ENCODE measurements around the gene CROCC.
"Not testable (repeated sequence)": the region's sequence is repeated elsewhere in the genome, so short reads cannot be mapped to it uniquely, and the experiment has no call there.

Gene CROCC

DNA sequence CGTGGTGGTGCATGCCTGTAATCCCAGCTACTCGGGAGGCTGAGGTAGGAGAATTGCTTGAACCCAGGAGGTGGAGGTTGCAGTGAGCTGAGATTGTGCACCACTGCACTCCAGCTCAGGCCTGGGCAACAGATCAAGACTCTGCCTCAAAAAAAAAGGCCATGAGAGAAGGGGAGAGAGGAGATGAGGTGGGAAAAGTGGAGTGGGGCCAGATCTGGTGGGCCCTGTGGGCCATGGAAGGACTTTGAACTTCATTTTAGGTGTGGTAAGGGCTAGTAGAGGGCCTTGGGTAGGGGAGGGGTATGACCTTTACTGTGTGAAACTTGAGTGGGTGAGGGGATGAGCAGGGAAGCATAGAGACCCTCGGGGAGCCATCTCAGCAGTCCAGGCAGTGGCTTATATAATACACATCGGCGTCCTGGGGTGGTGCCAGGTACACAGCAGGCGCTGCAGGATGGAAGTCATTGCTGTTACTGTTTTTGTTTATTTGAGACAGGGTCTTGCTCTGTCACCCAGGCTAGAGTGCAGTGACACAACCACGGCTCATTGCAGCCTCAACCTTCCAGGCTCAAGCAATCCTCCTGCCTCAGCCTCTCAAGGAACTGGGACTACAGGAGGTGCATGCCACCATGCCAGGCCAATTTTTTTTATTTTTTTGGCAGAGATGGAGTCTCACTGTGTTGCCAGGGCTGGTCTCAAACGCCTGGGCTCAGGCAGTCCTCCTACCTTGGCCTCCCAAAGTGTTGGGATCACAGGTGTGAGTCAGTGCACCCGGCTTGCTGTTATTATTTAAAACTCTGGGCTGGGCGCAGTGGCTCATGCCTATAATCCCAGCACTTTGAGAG, 5.5 kb upstream of the CROCC start:
- DNase-seq (ENCODE audit: low read depth in 2 of 2): not testable (repeated sequence)

DNA sequence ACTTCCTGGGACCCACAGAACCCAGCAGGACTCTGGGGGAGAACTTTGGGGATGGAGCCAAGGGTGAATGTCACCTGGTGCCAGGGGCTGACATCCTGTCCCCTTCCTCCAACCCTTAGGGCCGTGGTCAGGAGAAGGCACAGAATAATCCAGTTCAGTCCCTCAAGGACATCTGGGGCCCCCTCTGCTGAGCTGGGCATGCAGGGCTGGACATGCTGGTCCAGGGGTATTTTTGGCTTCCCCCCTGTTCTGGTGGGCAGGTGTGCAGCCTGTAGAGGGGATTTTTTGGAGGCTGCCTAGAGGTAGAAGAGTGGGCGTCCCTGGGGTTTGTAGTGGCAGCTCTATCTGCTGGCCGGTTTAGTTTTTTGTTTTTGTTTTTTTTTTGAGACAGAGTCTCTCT, 3.4 kb upstream of the CROCC start:
- no peak for DNase-seq (ENCODE audit: low read depth in 2 of 2)

DNA sequence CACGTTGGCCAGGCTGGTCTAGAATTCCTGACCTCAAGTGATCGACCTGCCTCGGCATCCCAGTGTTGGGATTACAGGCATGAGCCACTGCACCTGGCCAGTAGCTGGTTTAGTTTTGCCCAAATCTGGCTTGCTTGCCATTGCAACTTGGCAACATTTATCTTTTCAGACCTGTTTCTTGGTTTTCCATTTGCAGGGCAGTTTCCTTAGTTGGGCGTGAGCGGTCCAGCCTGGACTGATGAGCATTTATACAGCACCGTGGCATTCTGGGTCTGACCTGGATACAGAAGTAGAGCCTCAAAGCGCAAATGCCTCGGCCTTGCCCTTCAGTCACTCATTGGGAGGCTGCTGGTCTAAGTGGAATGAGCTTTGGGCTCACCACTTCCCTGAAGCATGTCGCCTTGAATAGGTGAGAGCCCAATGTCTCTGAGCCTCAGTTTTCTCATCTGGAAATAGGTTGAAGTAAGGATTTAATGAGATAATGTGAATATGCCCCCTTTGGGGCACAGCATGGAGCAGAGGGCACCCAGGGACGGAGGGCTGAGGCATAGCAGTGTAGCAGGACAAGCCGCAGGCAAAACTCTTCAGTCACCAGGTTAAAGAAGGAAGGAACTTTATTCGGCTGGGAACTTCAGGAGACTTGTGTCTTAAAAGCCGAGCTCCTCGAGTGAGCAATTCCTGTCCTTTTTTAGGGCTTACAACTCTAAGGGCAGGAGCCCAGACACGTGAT, 2.6 kb upstream of the CROCC start:
- not testable (repeated sequence) for DNase-seq (ENCODE audit: low read depth in 2 of 2)

DNA sequence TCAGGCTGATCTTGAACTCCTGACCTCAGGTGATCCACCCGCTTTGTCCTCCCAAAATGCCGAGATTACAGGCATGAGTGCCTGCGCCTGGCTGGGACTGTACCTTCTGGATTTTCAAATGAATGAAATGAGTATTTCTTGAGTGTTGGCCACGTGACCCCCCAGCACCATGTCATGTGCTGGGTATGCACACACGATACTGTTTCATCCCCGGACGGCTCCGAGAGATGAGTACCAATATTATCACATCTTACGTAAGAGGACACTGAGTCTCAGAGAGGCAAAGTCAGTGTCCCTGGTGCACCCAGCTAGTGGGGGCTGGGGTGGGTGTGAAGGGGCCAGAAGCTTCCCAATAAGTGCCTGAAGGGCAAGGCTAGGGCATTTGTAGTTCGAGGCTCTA, 780 bp upstream of the CROCC start:
- no peak for DNase-seq (ENCODE audit: low read depth in 2 of 2)

DNA sequence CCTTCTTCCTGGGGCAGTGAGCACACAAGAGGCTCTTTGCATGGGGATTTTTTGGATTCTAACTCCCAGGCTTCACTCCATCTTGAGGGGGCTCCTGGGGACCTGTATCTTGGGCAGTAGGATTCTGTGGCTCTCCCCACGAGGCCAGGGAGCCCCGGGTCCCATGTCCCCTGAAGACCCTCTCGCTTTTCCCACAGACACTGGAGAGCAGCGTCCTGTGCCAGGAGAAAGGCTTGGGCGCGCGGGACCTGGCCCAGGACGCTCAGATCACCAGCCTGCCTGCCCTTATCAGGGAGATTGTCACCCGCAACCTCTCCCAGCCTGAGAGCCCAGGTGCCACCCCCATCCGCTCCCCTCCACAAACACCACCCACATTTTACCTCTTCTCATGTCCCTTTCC, 735 bp downstream of the CROCC start:
- DNase-seq (ENCODE audit: low read depth in 2 of 2): no peak

DNA sequence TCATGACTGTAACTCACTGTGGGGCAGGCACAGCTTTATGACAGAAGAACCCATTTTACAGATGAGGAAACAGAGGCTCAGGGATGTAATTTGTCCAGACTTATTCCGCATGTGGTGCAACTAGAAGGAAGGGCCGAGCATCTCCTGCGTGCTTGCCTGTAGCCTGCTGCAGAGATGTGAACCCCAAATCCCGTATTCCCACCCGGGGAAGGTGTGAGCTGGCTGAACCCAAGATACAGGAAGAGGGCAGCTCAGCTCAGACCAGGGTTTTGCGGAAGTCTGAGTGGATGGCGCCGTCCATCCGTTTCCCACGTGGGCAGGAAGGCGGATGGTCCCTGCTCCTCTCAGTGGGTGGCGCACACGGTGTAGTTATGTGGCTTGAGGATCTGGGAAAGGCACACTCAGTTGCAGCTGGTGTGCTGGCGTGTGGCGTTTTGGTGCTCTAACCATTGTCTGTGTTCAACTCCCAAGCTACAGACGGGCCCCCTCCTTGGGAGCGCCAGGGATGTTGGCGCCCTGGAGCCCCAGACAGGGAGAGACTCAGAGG, 1.2 kb downstream of the CROCC start:
- no peak for DNase-seq (ENCODE audit: low read depth in 2 of 2)

DNA sequence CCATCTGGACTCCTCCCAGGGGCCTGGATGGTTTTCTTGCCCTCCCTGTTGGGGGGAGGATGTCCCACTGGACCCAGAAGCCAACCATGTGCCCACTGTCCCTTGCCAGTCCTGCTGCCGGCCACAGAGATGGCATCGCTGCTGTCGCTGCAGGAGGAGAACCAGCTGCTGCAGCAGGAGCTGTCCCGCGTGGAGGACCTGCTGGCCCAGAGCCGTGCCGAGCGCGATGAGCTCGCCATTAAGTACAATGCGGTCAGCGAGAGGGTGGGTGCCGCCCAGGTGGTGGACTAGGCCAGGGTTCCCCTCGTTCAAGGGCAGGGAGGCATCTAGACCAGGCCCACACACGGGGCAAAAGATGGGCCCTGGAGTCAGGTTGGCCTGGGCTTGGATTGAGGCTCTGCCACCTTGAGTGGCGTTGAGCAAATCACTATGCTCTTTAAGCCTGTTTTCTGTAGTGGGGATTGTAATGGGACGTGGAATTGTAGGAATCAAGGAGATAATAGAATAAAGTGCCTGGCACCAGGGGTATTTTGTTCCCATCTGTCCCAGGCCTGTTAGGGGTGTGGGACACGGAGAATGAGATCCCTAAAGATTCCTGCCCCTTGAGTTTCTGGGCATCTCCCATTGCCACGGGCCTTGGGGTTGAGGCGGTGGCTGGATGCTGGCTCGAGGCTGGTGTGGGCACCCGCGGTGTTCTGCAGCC, 2.6 kb downstream of the CROCC start:
- no peak for DNase-seq (ENCODE audit: low read depth in 2 of 2)

DNA sequence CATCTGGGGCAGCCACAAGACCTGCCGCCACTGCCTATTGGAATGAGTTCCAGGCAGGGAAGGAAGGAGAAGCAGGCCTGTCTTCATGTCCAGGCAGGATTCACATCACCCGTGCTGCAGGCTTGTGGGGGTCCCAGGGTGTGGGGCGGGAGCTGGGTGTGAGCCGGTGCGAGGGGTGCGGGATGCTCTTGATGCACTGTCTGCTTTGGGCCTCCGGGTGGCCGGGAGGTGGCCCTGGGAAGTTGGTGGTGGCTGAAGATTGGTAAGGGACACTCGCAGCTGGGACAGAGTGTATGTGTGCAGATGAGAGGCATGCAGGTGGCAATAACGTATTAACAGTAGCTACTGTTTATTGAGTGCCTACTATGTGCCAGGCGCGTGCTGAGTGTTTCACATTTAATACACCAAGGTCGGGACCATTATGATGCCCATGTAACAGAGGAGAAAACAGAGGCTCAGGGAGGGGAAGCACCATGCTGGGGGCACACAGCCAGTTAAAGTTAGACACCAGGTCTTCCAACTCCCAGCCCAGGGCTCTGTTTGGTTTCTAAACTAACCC, 3.3 kb downstream of the CROCC start:
- no peak for DNase-seq (ENCODE audit: low read depth in 2 of 2)

DNA sequence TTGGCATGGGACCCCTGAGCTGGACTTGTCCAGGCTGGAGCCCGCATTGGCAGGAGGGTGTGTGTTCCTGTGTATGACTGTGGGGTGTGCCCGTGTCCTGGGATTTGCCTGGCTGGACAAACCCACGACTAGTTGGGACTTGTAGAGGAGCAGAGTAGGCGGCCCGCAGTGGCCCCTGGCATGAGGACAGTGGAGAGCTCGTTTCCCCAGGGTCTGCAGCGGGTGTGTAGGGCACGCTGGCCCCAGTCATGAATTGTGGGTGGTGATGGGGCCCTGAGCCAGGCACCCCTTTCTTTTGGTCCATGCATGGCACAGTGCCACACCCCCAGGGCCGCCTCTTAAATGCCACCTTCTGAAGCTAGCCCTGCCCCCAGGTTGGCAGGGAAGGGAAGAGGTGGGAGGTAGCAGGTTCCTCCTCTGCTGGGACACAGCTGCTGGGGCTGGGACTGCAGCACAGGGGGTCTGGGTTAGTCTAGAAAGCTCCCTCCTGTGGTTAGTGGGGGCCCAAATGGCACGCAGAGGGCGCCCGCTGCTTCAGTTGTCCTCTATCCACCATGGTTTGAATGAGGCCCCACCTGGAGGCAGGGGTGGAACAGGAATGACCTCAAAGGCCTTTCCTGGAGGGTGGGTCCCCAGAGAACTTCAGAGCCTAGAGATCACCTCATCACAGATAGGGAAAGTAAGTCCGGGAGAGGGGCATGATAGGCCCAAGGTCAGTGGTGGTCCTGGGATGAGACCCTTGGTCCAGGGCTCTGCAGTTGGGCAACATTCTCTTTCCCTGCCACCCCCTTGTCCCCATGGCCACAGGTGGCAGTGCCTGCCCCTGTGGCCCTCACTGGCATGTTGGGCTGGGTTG, 4.1 kb downstream of the CROCC start:
- no peak for DNase-seq (ENCODE audit: low read depth in 2 of 2)

DNA sequence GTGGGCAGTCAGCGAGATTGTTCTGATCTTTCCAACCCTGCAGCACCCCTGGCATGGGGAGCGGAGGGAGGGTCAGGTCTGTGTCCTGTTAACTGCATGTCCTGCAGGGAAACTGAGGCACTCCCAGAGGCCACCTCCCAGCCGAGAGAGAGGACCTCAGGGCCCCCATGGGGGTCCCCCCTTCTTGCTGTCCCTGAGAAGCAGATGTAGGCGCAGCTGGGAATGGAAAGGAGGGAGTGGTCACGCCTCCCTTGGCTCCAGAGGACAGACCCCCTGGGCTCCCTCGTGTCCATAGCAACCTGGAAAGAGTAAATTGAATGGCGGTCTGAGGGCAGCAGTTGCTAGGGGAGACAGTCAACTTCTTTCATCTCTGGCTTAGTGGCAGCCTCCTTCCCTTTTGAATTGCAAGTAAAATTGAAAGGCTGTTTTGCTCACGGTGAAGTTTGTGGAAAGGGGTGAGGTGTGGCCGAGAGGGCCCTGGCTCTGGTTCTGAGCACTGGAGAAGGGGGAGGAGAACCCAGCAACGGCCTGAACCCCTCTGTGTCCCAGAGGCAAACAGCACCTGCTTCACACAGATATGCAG, 4.9 kb downstream of the CROCC start:
- DNase-seq (ENCODE audit: low read depth in 2 of 2): no peak

DNA sequence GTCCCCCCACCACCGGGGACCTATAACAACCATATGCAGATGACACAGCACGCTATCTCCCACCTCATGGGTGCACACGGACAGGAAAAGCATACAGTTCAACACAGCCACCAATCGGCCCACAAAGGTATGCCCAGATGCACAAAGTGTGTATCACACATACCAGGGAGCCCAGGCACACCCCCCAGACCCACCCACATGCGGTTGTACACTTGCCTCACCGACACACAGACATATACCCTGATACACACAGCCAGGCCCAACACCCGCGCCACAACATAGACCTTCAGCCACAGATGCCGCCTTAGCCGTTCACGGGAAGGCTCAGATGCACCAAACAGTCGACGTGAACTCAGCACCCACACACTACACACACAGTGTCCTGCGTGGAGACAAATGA, 5.5 kb downstream of the CROCC start:
- no peak for DNase-seq (ENCODE audit: low read depth in 2 of 2)

DNA sequence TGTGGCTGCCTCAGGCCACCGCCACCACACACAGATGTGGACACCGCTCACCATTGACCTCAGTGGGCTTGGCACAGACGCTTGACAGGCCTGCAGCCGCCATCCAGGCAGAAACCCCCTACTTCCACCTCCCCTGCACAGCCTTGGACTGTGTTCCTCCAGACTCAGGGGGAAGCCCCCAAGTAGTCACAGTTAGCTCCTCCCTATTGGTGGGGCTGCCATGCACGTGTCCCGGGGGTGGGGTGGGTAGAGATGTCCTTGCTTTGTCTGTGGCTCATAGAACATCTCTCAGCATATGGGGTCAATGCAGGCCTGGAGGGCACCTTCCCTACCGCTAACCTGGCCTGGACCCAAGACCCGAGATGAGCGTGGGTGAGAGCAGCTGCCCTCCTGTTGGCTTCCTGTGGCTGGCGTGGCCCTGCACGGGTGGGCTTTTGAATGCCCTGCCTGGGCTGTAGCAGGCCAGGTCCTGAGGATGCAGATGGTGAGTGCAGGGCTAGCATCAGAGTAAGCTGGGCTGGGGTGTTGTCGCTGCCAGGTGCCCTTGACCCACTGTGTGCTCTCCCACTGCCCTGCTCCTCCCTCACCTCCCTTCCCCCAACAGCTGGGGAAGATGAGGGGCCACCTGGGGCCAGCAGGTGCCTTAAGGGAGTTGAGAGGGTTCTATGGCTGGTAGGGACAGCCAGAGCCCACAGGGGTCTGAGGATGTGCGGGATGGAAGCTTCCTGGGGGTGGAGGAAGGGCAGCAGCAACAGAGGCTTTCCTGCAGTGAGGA, 6.2 kb downstream of the CROCC start:
- DNase-seq (ENCODE audit: low read depth in 2 of 2): no peak

DNA sequence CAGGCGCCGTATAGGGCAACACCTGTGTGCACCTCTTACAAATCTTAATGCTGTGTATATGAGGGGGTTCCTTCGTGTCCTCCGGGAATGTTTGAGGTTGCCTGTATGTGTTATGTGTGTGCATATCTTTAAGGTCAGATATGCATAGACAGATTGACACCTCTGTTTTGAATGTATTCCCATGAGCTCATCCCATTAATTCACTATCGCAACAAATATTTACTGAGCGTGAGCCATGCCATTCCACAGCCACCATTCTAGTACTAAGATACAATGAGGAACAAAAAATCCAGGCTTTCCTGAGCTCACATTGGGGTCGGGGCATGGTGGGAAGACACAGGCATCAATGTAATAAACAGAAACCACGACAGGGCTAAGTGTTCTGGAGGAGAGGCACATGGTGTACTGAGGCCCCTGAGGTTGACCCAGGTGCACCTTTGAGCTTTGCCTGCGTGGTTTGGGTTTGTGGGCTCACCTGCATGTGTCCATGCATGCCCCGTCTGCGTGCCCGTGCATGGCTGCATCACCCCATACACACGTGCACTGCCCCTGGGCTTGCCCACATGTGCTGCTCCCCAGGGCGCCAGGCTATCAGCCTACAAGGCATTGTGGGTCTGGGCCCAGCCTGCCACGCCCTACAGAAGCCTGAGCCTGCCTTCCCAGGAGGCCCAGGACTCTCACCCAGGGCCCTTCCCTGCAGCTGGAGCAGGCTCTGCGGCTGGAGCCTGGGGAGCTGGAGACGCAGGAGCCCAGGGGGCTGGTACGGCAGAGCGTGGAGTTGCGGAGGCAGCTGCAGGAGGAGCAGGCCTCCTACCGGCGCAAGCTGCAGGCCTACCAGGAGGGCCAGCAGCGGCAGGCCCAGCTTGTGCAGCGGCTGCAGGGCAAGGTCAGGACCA, 7.7 kb downstream of the CROCC start:
- DNase-seq (ENCODE audit: low read depth in 2 of 2): not testable (repeated sequence)

DNA sequence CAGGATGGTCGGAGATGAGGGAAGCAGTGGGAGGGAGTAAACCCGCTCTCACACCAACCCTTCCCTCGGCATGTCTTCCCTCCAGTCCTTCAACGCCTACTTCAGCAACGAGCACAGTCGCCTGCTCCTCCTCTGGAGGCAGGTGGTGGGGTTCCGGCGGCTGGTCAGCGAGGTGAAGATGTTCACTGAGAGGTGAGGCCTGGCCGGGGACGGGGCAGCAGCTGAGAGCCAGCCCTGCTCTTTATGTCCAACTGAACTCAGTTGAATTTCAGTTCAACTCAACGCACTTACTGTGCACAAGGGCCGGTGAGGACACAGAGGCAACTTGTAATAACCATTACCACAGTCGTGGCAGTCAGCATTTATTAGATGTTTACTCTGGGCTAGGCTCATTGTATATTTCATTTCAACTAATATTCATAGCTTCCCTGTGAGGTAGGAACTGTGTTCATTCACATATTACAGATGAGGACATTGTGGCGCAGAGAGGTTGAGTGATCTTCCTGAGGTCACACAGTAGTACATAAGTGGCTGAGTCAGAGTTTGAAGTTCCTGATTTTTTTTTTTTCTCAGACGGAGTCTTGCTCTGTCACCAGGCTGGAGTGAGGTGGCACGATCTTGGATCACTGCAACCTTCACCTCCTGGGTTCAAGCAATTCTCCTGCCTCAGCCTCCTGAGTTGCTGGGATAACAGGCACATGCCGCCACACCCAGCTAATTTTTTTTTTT, 9.6 kb downstream of the CROCC start:
- DNase-seq (ENCODE audit: low read depth in 2 of 2): not testable (repeated sequence)

DNA sequence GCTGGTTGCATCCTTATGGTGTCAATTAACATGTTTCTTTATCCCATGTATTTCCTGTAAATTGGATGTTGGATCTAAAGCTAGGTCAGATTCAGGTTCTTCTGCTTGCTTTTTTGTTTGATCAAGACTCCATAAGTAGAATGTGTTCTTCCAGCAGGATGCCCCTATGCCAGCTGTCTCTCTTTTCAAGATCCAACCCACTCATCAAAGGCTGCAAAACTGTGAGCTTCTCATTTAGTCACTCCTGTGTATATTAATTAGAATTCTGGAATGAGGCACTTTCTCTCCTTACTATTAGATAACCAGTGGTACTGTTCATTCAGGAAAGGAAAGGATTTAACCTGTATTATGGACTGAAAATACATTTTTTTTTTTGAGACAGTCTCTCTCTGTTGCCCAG, 12.2 kb downstream of the CROCC start:
- not testable (repeated sequence) for DNase-seq (ENCODE audit: low read depth in 2 of 2)

DNA sequence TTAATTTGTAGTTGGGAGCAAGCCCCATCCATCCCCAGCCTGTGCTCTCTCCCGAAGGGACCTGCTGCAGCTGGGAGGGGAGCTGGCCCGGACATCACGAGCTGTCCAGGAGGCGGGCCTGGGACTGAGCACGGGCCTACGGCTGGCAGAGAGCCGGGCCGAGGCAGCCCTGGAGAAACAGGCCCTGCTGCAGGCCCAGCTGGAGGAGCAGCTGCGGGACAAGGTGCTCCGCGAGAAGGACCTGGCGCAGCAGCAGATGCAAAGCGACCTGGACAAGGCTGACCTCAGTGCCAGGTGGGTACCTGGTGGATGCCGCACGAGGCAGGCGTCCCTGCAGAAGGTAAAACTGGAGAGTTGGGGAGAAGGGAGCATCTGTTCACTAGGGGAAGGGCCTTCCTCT, 14.8 kb downstream of the CROCC start:
- not testable (repeated sequence) for DNase-seq (ENCODE audit: low read depth in 2 of 2)

DNA sequence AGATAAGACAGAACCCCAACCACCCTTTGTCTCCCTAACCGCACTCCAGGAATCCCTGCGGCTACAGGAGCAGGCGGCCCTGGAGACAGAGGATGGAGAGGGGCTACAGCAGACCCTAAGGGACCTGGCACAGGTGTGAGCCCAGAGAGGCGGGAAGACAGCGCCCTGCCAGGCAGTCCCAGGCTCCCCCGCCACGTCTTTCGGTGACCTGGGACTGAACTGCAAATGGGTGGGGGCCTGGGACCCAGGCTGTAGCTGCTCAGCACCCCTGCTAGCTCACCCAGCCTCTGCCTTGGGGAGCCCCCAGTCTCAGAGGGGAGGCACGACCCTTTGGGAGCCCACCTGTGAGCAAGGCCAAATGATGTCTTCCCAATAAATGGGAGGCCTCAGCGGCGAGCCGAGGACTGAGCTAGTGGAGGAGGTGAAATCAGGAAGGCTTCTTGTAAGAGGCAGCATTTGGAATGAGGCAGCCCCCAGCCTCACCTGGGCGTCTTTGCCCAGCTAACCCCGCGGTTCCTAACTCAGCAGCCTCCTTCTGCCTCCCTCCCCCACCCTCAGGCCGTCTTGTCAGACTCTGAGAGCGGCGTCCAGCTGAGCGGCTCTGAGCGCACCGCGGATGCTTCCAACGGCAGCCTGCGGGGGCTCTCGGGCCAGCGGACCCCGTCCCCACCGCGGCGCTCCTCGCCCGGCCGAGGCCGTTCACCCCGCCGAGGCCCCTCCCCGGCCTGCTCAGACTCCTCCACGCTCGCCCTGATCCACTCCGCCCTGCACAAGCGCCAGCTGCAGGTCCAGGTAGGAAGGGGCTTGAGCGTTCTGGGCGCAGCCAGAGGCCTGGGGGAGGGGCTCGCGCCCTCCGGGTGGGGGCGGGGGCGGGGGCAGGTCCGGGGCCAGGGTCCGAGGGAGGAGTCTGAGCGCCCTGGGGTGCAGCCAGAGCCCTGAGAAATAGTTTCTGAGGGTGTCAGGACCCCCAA, 16.9 kb downstream of the CROCC start:
- no peak for DNase-seq (ENCODE audit: low read depth in 2 of 2)

Measured in stimulated activated CD8-positive, alpha-beta memory T cell treated with anti-CD3 and anti-CD28 coated beads, Interleukin-15, amount 100 ng/mL, for 4 hours (primary cell).